ENCODE data around the gene SLC38A7.

DNA sequence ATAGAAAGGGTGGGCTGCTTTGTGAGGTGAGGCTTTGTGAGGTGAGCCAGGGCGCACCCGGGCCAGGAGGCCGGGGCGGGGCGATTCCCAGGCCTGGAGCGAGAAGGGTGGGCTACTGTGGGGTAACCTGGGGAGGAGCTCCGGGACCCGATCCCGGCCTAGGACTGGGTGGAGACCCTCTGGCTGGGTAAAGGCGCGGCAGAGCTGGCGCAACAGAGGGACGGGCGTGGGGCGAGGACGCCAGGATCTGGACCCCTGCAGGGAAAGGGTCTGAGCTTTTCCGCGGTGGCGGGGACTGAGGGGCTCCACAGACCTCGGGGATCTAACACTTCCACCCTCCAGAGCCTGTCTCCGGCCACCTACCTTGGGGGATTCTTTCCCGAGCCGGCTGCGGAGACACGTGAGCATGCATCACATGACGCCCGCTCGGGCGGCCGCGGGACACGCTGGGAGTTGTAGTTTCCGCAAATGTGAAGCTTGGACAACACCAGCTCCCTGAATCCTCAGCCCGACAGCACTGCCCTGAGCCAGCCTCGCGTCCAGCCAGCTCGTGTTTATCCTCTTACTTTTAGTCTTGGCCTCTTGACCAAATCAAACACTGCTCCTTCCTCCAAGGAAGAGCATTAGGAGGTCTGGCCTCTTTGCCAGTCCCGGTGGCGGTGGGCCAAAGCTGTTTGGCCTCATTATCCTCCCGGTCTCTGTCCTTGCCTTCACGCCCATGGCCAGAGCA lies at the start of gene SLC38A7:
- TF ChIP-seq EZH2phosphoT487 (IDR thresholded peaks at IDR 0.05; ENCODE audit: insufficient read depth, low read depth), result no peak
- TF ChIP-seq EZH2 (IDR thresholded peaks at IDR 0.05; ENCODE audit: insufficient read depth, poor library complexity, severe bottlenecking), result no peak
